Measurements from ENCODE around the gene CEP57L1. TPM values are rescaled to one million over a fixed set of nuclear protein-coding genes. Genes with fewer than 3 reads are reported as not detected.

Gene CEP57L1
- total RNA-seq, 4 donors from 2014 or later, result 10.3 to 18.8 (median 13.8) TPM

DNA sequence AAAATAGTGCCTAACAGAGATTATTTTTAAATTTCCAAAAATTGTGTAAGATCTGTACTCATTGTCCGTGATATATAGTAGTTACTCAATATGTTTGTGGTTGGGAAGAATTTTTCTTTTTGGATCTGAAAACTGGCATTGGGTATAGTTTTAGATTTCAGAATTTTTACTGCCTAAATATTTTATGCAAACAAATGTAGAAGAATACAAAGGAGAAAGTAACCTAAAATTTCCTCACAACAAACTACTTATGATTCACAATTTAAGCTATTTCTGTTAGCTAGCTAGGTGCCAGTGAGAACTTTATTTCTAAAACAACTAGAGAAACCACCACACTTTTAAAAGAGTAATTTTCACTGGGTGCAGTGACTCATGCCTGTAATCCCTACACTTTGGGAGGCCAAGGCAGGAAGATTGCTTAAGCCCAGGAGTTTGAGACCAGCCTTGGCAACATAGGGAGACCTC lies 39.5 kb upstream of the CEP57L1 start:
- TF ChIP-seq POLR2AphosphoS5 (IDR thresholded peaks at IDR 0.05) (no peak), POLR2A (IDR thresholded peaks at IDR 0.05) (no peak), EP300 (IDR thresholded peaks at IDR 0.05) (no peak)
- TF ChIP-seq, protein P1, sequence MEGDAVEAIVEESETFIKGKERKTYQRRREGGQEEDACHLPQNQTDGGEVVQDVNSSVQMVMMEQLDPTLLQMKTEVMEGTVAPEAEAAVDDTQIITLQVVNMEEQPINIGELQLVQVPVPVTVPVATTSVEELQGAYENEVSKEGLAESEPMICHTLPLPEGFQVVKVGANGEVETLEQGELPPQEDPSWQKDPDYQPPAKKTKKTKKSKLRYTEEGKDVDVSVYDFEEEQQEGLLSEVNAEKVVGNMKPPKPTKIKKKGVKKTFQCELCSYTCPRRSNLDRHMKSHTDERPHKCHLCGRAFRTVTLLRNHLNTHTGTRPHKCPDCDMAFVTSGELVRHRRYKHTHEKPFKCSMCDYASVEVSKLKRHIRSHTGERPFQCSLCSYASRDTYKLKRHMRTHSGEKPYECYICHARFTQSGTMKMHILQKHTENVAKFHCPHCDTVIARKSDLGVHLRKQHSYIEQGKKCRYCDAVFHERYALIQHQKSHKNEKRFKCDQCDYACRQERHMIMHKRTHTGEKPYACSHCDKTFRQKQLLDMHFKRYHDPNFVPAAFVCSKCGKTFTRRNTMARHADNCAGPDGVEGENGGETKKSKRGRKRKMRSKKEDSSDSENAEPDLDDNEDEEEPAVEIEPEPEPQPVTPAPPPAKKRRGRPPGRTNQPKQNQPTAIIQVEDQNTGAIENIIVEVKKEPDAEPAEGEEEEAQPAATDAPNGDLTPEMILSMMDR (IDR thresholded peaks at IDR 0.05), result no peak
- Histone ChIP-seq H3K27ac (no peak overlapping the region), H3K4me1 (peaks cover 26% of the 10 kb centered on the region)

DNA sequence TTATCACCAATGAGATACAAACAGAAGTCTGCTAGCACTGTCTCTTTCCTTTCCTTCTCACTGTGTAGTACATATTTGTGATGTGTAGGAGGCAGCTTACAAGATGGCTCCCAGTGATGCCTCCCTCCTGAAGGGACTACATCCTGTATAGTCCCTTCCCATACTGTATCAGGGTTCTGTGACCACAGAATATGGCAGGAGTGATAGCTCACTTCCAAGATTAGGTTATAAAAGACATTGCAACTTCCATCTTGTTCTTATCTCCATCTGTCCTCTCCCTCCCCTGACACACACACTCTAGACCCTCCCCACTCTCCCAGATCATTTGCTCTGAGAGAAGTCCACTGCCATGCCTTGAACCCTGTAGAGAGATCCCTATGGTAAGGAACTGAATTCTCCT lies 38.6 kb upstream of the CEP57L1 start:
- H3K9me3 ChIP-seq, result no peaks in the 10 kb centered on the region
- TF ChIP-seq POLR2AphosphoS5 (IDR thresholded peaks at IDR 0.05) (no peak), POLR2A (IDR thresholded peaks at IDR 0.05) (no peak)
- TF ChIP-seq, protein P1 (IDR thresholded peaks at IDR 0.05), result no peak
- H3K4me1 ChIP-seq, result peaks cover 26% of the 10 kb centered on the region
- no peaks in the 10 kb centered on the region for H3K27me3 ChIP-seq
- no peaks in the 10 kb centered on the region for H3K36me3 ChIP-seq
- DNase-seq (ENCODE audit: low spot score in 2 of 2), result no peak
- no peak overlapping the region for H3K4me3 ChIP-seq
- H3K27ac ChIP-seq, result no peak overlapping the region

More for the DNA sequence above, 39.5 kb upstream of the CEP57L1 start:
- 82% methylated on average over 1 of the region's 1 CpG for WGBS
- Histone ChIP-seq H3K9me3 (no peaks in the 10 kb centered on the region), H3K36me3 (no peaks in the 10 kb centered on the region), H3K27me3 (no peaks in the 10 kb centered on the region), H3K4me3 (no peak overlapping the region)
- DNase-seq (ENCODE audit: low spot score in 2 of 2), result no peak

DNA sequence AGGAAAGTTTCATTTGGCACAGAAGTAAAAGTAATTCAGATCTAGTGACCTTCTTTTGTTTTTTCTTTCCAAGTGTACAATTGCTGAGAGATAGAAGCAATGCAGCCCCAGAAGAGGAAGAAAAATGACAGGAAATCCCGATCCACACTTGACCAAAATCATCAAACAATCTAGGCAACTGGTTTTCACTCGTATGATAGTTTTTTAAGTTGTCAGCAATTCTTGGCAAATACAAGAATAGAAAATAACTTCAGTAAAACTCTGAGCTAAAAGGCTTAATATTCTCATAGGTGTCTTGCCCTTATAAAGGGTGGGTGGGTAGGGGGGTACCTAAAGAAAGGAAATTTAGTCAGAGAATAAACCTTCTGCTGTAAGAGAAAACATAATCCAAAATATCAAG lies 36.7 kb upstream of the CEP57L1 start:
- H3K36me3 ChIP-seq, result no peaks in the 10 kb centered on the region
- DNase-seq (ENCODE audit: low spot score in 2 of 2), result no peak
- H3K4me3 ChIP-seq, result no peak overlapping the region
- 62% methylated on average over 2 of the region's 2 CpGs for WGBS
- peaks cover 26% of the 10 kb centered on the region for H3K4me1 ChIP-seq
- no peaks in the 10 kb centered on the region for H3K27me3 ChIP-seq
- H3K27ac ChIP-seq, result peak overlapping the region; percentile 44
- no peaks in the 10 kb centered on the region for H3K9me3 ChIP-seq
- TF ChIP-seq POLR2AphosphoS5 (IDR thresholded peaks at IDR 0.05) (no peak), EP300 (IDR thresholded peaks at IDR 0.05) (no peak), POLR2A (IDR thresholded peaks at IDR 0.05) (no peak)
- TF ChIP-seq, protein P1 (IDR thresholded peaks at IDR 0.05), result no peak

DNA sequence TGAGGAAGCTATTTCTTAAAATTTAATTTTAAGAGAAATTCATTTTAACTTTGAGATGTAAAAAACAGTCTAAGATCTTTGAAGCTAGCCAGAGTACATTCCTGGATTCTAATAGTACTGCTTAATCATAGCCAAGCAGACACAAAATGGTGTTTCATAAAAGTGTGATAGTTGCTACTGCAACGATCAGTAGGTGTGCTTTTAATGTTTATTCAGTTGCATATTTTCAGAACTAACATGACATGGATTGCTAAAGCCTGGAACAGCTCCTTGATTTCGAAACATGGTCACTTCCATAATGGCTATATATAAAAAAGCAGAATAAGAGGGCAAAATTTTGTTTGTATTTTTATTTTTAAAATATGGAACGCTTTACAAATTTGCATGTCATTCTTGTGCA lies 36.2 kb upstream of the CEP57L1 start:
- TF ChIP-seq POLR2A (IDR thresholded peaks at IDR 0.05), result no peak
- no peak for TF ChIP-seq EP300 (IDR thresholded peaks at IDR 0.05)
- no peak for TF ChIP-seq POLR2AphosphoS5 (IDR thresholded peaks at IDR 0.05)
- TF ChIP-seq, protein P1 (IDR thresholded peaks at IDR 0.05), result no peak
- Histone ChIP-seq H3K27ac (peak overlapping the region; percentile 44), H3K27me3 (no peaks in the 10 kb centered on the region), H3K4me1 (peaks cover 26% of the 10 kb centered on the region), H3K4me3 (no peak overlapping the region), H3K9me3 (no peaks in the 10 kb centered on the region), H3K36me3 (no peaks in the 10 kb centered on the region)
- WGBS, result 53% methylated on average over 3 of the region's 3 CpGs
- no peak for DNase-seq (ENCODE audit: low spot score in 2 of 2)

DNA sequence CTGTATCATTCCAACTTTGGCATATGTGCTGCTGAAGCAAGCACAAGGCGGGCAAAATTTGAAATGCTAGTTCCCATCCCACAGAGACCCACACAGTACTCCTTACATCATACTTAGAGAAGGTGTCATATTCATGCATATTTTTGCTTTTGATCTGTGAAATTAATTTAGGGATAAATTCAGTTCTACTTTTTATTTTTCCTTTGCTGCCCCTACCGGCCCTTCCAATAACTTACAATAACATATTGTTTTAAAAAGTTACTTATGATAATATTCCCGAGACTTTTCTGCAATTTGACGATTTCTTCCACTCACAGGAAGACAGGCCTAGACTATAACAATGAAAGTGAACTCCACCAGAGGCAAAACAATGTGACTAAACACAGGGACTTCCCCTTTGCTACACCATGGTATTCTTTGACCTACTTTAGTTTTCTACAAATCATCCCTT lies 35.7 kb upstream of the CEP57L1 start:
- Histone ChIP-seq H3K9me3 (no peaks in the 10 kb centered on the region), H3K4me3 (no peak overlapping the region), H3K4me1 (peaks cover 26% of the 10 kb centered on the region), H3K36me3 (no peaks in the 10 kb centered on the region), H3K27me3 (no peaks in the 10 kb centered on the region), H3K27ac (peak overlapping the region; percentile 44)
- WGBS, result 38% methylated on average over 4 of the region's 4 CpGs
- no peak for TF ChIP-seq POLR2AphosphoS5 (IDR thresholded peaks at IDR 0.05)
- TF ChIP-seq POLR2A (IDR thresholded peaks at IDR 0.05), result no peak
- TF ChIP-seq, protein P1 (IDR thresholded peaks at IDR 0.05), result no peak
- no peak for TF ChIP-seq EP300 (IDR thresholded peaks at IDR 0.05)
- no peak for DNase-seq (ENCODE audit: low spot score in 2 of 2)

All from suprapubic skin (tissue), 4 donors.